HEK293T (cell line): Measurements from ENCODE around the gene COQ9.

Experiments
- CTCF ChIA-PET: fragments of 350-600 bp; formaldehyde crosslinking; extraction: SDS; loops from one replicate; lab custom pipeline; 2021; ENCODE audit warnings: antibody characterized with exemption, inconsistent platforms; lab: Yijun Ruan, JAX
- POLR2A ChIA-PET: fragments of 350-600 bp; formaldehyde crosslinking; extraction: SDS; loops from one replicate; lab custom pipeline; 2020; ENCODE audit warnings: antibody characterized with exemption, inconsistent platforms; lab: Yijun Ruan, JAX
- DNase-seq: peaks from one replicate; pipeline ENCODE4 v3.0.0; 2012; ENCODE audit warnings: mixed read lengths; ENCODE audit errors: extremely low spot score
- ARNT ChIP-seq: fragments of 450-650 bp; IDR thresholded peaks from 2 replicates; pipeline ENCODE4 v1.6.1; 2017; ENCODE audit warnings: mild to moderate bottlenecking
- BHLHE40 ChIP-seq: fragments of 450-650 bp; IDR thresholded peaks from 2 replicates; pipeline ENCODE4 v1.6.1; 2016; ENCODE audit warnings: mild to moderate bottlenecking, moderate library complexity, borderline replicate concordance
- CTBP1 ChIP-seq: fragments of 450-650 bp; IDR thresholded peaks from 2 replicates; pipeline ENCODE4 v1.6.1; 2016; ENCODE audit warnings: borderline replicate concordance
- ELF4 ChIP-seq: fragments of 450-650 bp; IDR thresholded peaks from 2 replicates; pipeline ENCODE4 v1.6.1; 2017; ENCODE audit warnings: antibody characterized with exemption
- FOXA1 ChIP-seq: fragments of 450-650 bp; IDR thresholded peaks from 2 replicates; pipeline ENCODE4 v1.6.1; 2016; ENCODE audit warnings: mild to moderate bottlenecking
- FOXK2 ChIP-seq: fragments of 450-650 bp; IDR thresholded peaks from 2 replicates; pipeline ENCODE4 v1.6.1; 2016; ENCODE audit warnings: mild to moderate bottlenecking
- FOXM1 ChIP-seq: fragments of 450-650 bp; IDR thresholded peaks from 2 replicates; pipeline ENCODE4 v1.6.1; 2017; ENCODE audit warnings: mild to moderate bottlenecking, borderline replicate concordance
- HDGF ChIP-seq: fragments of 450-650 bp; IDR thresholded peaks from 2 replicates; pipeline ENCODE4 v1.6.1; 2017; ENCODE audit warnings: antibody characterized with exemption, borderline replicate concordance
- L3MBTL2 ChIP-seq: fragments of 450-650 bp; conservative IDR thresholded peaks from 2 replicates; pipeline ENCODE4 v1.6.1; 2016; ENCODE audit warnings: mild to moderate bottlenecking
- LEF1 ChIP-seq: fragments of 450-650 bp; IDR thresholded peaks from 2 replicates; pipeline ENCODE4 v1.6.1; 2017; ENCODE audit warnings: mild to moderate bottlenecking, borderline replicate concordance
- NFRKB ChIP-seq: fragments of 450-650 bp; IDR thresholded peaks from 2 replicates; pipeline ENCODE4 v1.6.1; 2016; ENCODE audit warnings: mild to moderate bottlenecking, moderate library complexity
- SP1 ChIP-seq: fragments of 450-650 bp; IDR thresholded peaks from 2 replicates; pipeline ENCODE4 v1.6.1; 2017
- SUZ12 ChIP-seq: fragments of 450-650 bp; IDR thresholded peaks from 2 replicates; pipeline ENCODE4 v1.6.1; 2016; ENCODE audit warnings: mild to moderate bottlenecking
- TARDBP ChIP-seq: fragments of 450-650 bp; IDR thresholded peaks from 2 replicates; pipeline ENCODE4 v1.6.1; 2016
- ZNF384 ChIP-seq: fragments of 450-650 bp; IDR thresholded peaks from 2 replicates; pipeline ENCODE4 v1.6.1; 2016
- TF ChIP-seq, protein P1 (sequence below): fragments of 450-650 bp; IDR thresholded peaks from 2 replicates; pipeline ENCODE4 v1.6.1; 2016

Gene COQ9

DNA sequence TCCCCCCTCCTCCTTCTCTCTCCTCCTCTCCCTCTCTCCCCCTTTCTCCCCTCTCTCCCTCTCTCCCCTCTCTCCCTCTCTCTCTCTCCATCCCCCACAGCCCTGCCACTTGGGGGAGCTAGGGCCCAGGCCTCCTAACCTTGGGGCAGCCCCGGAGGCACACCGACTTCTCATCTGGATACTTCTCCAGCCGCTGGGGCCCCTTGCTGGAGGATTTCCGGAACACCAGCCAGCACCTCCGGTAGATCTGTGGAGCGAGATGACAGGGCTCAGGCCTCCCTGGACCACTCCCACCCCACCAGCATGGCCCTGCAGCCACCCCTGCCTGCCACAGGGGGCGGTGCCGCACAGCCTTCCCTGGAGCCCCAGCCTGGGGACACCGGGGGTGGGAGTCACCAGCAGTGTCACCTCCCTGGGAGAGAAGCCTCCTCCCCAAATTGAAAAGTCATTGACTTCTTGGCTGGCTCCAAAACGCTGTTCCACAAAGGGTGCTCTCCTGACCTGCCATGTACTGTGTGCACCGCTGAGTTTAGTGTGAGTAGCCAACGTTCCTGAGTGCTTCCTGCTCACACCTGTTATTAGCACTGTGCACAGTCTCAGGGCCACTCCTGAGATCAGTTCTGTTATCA lies 28.5 kb downstream of the COQ9 start:
- TF ChIP-seq BHLHE40: no peak
- no peak for TF ChIP-seq SP1
- TF ChIP-seq CTBP1: no peak
- no peak for TF ChIP-seq FOXK2
- TF ChIP-seq, protein P1, sequence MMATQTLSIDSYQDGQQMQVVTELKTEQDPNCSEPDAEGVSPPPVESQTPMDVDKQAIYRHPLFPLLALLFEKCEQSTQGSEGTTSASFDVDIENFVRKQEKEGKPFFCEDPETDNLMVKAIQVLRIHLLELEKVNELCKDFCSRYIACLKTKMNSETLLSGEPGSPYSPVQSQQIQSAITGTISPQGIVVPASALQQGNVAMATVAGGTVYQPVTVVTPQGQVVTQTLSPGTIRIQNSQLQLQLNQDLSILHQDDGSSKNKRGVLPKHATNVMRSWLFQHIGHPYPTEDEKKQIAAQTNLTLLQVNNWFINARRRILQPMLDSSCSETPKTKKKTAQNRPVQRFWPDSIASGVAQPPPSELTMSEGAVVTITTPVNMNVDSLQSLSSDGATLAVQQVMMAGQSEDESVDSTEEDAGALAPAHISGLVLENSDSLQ: no peak
- peak; percentile 82 for DNase-seq
- ChIA-PET POLR2A (interaction anchor here (1.4 to 2.2 kb wide), 3 partner anchors 11 to 29 kb away, joined by 3 to 8 read pairs (median 4); partner anchors contain the start of genes CIAPIN1, COQ9 and POLR2C), CTCF (interaction anchor here (0.6 to 2.2 kb wide), 2 partner anchors 21 to 44 kb away, joined by 3 to 8 read pairs; no protein-coding TSS in a partner anchor)

DNA sequence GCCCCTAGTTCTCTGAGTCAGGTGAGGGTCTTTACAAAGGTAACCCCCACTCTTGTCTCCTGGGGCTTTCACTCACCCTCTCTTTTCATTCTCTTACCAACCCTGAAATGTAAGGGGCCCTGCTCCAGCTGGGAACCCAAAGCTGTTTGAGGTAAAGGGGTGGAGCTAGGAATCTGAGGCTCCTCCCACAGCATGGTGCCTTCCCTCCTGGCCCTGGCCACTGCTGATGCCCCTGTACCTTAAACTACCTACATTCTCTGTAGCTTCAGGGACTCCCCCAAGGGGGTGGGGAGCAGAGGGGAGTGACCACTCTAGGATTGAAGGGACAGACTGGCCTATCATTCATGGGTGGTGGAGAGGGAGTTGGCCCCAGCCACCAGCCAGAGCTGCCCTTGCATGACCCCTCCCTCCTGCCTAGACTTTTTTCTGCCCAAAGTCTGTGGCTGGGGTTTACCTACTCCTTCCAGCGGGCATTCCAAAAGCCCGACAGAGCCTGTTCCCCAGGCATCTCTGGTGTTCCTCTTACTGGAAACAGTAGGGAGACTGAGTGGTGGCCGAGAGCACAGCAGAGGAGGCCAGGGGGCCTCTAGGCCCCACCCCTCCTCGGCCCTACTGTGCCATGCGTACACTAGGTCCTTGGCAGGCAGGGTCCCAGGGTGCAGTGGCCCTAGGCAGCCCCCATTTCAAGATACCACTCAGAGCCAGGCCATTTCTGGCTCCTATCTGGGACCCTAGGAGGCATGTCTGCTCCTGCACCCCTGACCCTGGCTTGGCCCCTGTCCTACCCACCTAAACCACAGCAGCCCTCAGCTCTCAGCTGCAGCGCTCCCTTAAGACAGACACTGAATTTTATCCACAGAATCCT lies 29.5 kb downstream of the COQ9 start:
- POLR2A ChIA-PET: interaction anchor here (0.6 to 2.2 kb wide), 3 partner anchors 8 to 14 kb away, joined by 3 to 8 read pairs (median 3); partner anchors contain the start of gene POLR2C
- CTCF ChIA-PET: interaction anchor here (2.2 kb wide), 1 partner anchor 43 kb away, joined by 8 read pairs; no protein-coding TSS in a partner anchor
- DNase-seq: no peak
- no peak for TF ChIP-seq L3MBTL2
- no peak for TF ChIP-seq ELF4
- no peak for TF ChIP-seq HDGF
- no peak for TF ChIP-seq ARNT
- no peak for TF ChIP-seq CTBP1
- TF ChIP-seq, protein P1: no peak
- TF ChIP-seq SUZ12: no peak
- TF ChIP-seq NFRKB: no peak

DNA sequence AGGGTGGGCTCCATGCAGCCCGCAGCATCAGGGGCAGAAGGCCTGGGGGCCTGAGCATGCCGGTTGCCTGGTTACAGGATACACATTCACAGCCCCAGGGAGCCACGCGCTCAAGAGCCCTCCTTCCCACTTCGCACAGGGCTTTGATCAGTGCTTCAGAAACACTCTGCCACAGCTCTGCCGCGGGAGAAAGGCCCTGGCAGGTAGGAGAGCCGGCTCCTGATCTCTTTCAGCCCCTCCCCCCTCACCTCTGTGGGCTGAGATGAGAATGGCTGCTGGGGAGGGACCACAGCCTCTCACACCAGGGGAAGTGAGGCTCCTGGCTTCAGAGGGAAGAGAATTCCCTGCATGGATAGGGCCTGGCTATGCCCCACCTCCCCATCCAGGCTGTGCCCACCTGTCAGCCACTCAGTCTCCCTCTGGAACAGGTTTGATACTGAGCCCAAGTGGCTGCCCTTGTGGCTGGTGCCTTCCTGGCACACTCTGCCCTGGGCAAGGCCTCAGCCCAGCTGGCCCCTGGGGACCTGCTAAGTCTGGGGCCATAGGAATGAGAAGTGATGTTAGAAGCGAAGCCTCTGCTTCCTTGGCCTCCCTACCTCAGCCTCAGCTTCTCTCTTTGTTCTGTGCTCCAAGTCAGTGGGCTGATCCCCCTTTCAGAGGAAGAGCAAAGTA lies 30.4 kb downstream of the COQ9 start:
- CTCF ChIA-PET: no interaction called here
- POLR2A ChIA-PET: no interaction called here
- TF ChIP-seq NFRKB: no peak
- TF ChIP-seq FOXK2: no peak
- no peak for TF ChIP-seq ELF4
- TF ChIP-seq FOXA1: no peak
- TF ChIP-seq SP1: no peak
- no peak for TF ChIP-seq TARDBP
- no peak for TF ChIP-seq LEF1
- TF ChIP-seq FOXM1: no peak
- TF ChIP-seq L3MBTL2: no peak
- no peak for TF ChIP-seq HDGF
- TF ChIP-seq, protein P1: no peak
- no peak for TF ChIP-seq ARNT
- DNase-seq: no peak

DNA sequence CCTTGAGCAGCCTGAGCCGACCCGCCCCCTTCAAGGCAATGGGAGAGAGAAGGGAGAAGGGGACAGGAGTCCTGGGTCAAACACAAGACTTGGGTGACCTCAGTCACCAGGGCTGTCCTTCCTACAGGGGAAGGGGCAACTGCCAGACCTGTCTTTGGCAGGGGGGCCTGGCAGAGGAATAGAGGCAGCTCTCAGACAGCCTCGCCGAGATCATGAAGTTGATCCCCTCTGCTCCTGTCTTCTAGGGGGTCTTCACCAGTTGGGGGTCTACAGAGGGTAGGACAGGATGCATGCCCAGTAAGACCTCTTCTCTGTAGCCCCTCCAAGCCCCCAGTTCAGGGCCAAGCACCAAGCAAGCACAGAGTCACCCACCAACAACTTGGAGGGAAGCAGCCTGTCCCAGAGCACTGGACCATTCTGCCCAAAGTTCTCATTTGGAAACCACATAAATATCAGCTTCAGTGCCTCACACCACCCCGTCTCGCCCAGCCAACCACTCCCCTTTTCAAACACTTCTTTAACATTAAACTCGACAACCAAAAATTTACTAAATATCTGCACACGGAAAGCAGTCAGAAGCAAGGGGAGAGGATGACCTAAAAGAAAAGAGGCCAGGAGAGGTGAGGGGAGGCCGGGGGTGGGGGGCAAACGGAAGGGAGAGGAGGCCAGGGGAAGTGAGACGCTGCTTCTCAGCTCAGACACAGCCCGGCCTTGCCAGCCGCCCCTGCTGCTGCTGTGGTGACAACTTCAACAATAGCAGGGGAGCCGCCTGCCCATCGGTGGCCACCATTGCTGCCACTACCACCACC lies 31.3 kb downstream of the COQ9 start:
- TF ChIP-seq, protein P1: no peak
- TF ChIP-seq ZNF384 (no peak), SUZ12 (no peak), FOXA1 (no peak), TARDBP (no peak), HDGF (no peak), ARNT (no peak), FOXK2 (no peak), FOXM1 (no peak), LEF1 (no peak)
- ChIA-PET POLR2A (no interaction called here), CTCF (no interaction called here)
- DNase-seq: no peak
